Stimulated activated CD4-positive, alpha-beta T cell treated with anti-CD3 and anti-CD28 coated beads, TNF-alpha, amount 100 ng/mL, for 1 hour (primary cell): Measurements from ENCODE around the gene CD101.

Experiments used
- DNase-seq, 3 donors: peaks; one replicate each; pipeline ENCODE4 v3.0.0-alpha.2; 2020; ENCODE audit warnings: low read depth in 3 of 3, low spot score in 1 of 3

CD101 gene

GRCh38 chr1:117013309-117013858 lies 11.8 kb downstream of the CD101 start:
- no peak for DNase-seq

DNA sequence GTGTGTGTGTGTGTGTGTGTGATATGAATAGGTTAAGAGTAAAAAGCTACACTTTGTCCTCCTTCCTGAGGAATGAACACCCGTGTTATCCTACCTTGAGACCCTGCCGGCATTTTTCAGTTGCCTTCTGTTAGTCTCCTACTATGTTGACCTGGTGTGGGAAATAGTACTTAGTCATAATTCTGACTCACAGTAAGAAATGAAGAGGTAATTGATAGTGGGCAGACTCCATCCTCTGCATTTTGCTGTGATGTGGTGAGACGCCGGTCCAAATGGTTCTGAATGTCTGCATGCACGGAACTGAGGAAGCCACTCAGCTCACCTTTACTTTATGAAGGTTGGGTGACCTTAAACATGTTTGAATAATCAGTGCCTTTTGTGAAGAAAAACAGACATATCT lies 12.6 kb downstream of the CD101 start:
- DNase-seq = no peak

GRCh38 chr1:117015724-117016123 lies 14.2 kb downstream of the CD101 start:
- DNase-seq = no peak

GRCh38 chr1:117017062-117017461 lies 15.5 kb downstream of the CD101 start:
- no peak for DNase-seq

- DNase-seq = no peak
Observed at GRCh38 chr1:117017648-117018047, 16.1 kb downstream of the CD101 start.

GRCh38 chr1:117020526-117021156 lies 19.1 kb downstream of the CD101 start:
- no peak for DNase-seq

DNA sequence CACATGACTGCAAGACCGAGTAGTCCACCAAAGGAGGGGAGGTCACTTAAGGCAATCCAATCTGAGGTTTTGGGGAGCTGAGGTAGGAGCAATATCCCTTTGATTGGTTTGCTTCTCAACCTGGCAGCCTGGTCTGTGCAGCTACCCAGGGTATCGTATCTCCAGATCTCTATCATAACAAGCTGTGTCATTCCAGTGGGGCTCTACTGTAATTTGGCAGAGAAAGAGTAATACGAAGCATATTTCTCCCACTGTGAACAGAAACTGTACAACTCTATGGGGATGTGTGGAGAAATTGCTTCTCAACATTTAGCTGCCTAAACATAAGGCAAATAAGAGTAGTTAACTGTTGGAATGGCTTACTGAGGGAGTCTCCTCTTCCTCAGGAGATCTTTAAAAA lies 20.6 kb downstream of the CD101 start:
- no peak for DNase-seq

DNA sequence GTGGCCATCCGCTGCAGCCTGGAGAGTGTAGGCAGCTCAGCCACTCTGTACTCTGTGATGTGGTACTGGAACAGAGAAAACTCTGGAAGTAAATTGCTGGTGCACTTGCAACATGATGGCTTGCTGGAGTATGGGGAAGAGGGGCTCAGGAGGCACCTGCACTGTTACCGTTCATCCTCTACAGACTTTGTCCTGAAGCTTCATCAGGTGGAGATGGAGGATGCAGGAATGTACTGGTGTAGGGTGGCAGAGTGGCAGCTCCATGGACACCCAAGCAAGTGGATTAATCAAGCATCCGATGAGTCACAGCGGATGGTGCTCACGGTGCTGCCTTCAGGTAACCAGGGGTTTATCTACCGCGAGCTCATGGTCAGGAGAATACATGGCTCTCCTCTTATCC lies 24.0 kb downstream of the CD101 start:
- no peak for DNase-seq

DNA sequence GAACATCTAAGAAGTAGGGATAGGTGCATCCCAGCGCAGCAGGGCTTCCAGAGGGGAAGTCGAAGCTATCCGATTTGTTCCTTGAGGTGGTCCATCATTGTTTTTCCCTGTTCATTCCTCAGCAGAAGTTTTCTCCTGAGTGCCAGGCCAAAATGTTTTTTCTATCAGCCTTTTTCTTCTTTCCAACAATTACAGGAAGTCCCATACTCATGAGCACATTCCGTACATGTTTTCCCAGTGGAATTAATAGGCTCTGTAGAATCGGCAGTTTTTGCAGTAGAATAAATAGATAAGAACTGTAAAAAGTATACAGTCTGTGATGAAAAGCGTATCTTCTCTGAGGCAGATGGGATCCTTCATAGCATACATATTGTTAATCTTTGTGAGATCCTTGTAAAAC lies 24.8 kb downstream of the CD101 start:
- no peak for DNase-seq

- no peak for DNase-seq
Observed at GRCh38 chr1:117029685-117030084, 28.1 kb downstream of the CD101 start.

GRCh38 chr1:117030271-117030877 lies 28.8 kb downstream of the CD101 start:
- DNase-seq = no peak

DNA sequence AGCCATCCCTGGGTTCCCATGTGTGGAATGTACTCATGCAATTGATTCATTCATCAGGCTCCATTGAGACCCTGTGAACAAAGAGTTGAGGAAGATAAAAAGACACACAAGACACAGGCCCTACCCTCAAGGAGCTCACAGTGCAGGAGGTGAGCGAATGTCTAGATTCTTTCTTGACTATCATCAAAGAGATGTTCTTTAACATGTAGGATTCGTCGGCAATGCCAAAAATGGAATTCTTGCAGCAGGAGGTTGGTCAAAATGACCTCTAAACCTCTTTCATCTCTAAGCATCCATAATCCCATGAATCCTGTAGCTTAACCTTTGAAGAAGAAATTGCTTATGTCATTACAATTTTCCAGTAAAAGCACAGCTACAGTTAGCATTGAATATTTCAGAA lies 30.7 kb downstream of the CD101 start:
- no peak for DNase-seq

DNA sequence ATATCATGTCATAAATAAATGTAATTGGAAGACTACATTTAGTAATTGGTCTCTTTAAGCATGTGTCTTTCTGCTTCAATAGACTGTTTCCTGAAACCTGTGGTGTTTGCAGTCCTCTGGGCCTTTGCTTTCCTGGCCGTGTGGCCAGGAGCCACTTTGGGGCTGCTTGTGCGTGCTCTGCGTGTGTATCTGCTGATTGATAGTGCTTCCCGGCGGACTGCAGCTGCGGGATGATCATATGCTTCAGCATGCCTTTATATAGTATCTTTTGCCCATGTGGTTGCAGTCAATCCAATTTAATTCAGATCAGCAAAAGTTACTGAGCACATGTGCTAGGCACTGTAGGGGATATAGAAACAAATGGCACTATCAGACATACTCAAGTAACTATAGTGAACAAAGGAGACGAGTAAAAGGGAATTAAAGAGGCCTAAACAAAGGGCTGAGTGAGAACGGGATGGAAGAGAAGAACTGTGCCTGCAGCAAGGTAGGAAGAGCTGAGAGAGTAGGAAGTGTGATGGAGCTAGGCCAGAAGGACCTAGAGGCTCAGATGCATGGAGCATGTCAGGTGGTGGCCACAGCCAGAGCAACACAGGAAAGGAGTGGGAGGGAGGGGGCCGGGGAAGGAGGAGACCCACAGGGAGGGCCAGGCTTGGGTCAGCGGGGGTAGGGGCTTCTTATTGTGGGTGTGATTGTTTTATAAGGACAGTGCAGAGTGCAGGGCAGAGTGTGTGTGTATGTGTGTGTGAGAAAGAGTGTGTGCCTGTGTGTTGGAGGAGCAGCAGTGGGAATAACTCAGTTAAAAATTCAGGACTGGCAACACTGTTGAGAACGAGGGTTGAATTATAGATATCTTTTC lies 31.4 kb downstream of the CD101 start:
- no peak for DNase-seq

DNA sequence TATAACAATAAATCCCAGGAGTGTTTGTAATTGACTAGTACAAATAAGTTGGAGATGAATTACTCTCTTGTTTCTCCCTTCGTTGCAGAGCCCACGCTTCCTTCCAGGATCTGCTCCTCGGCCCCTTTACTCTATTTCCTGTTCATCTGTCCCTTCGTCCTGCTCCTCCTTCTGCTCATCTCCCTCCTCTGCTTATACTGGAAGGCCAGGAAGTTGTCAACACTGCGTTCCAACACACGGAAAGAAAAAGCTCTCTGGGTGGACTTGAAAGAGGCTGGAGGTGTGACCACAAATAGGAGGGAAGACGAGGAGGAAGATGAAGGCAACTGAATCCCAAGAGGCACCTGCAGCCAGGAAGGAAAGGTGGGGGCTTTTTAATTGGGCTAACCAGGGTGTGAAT lies 32.2 kb downstream of the CD101 start:
- no peak for DNase-seq

DNA sequence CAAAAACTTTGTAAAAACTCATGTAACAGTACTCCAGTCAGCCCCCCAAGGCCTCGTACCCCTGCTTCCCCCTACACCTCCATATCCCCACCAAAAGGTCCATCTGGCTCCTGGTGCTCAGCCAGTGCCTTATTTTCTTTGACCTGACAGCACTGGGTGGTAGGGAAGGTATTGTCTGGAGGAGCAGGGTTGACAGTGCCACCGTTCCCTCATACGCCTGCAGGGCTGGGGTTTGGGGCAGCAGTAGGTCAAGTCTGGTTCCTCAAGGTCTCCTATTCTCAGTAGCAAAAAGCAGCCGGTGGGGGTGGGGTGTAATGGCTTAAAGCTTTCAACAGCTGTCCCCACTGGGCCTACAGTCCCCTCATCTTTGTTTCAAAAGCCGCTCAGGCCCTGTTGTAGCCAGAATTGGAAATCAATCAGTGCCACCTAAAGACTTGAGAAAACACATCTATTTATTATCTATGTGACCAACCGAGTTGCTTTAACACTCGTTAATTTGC lies 33.3 kb downstream of the CD101 start:
- no peak for DNase-seq

GRCh38 chr1:117036018-117036461 lies 34.5 kb downstream of the CD101 start:
- DNase-seq = no peak

DNA sequence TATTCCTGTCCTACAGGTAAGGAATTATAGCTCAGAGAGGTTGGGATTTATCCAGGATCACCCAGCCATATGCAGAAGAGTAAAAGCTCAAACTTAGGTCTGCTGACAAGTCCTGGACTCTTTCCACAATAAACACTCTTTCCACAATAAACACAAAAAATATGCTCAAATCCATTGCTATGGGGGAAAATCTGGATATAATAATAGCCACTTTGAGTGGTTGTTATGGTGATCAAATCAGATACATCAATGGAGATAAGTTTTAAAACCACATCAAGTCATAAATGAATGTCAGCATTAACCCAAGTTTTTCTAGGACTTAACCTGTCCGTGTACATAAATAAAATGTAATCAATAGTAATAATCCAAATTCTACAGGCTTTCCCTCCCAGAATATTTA lies 36.2 kb downstream of the CD101 start:
- DNase-seq = no peak

DNA sequence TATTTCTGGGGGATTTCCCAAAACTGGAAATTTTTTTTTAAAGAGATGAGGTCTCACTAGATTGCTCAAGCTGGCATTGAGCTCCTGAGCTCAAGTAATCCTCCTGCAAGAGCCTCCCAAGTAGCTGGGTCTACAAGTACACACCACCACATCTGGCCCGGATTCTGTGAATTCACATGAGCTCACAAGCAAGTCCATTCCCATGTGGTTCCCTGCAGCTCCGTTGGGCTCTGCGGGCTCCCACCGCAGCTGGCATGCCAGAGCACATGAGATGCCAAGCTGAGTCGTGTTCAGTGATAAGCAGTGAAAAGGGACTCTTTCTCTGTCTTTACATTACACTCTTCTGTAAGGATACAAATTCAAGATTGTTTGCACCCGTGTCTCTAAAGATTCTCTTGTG lies 36.7 kb downstream of the CD101 start:
- no peak for DNase-seq

- DNase-seq = no peak
Observed at GRCh38 chr1:117044217-117044616, 42.7 kb downstream of the CD101 start.

DNA sequence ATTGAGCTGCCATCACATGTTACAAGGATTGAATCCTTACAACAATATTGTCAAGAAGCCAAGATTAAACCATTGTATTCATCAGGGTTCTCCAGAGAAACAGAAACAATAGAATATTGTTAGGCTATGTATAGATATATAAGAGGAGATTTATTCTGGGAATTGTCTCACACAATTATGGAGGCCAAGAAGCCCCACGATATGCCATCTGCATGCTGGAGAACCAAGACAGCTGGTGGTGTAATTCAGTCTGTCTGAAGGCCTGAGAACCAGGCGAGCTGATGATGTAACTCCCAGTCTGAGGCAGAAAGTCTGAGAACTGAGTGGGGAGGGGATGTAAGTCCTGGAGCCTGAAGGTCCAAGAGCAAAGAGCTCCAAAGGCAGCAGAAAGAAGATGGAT lies 44.1 kb downstream of the CD101 start:
- no peak for DNase-seq

- no peak for DNase-seq
Observed at GRCh38 chr1:117046781-117047180, 45.2 kb downstream of the CD101 start.

- DNase-seq = no peak
Observed at GRCh38 chr1:117047271-117047670, 45.7 kb downstream of the CD101 start.
